ENCODE measurements around the gene MGME1. TPM values are rescaled to one million over a fixed set of nuclear protein-coding genes. Genes with fewer than 3 reads are reported as not detected.

Gene MGME1
- total and polyA plus RNA-seq, 2 of the 13 experiments (the other 11 are each of a cell fraction or from before 2014, with no cell fraction given) = 36.7 to 66.6 TPM

- TF ChIP-seq REL (CRISPR knock-in tag; conservative IDR thresholded peaks at IDR 0.05) = no peak
- TF ChIP-seq MAZ (IDR thresholded peaks at IDR 0.05; ENCODE audit: borderline replicate concordance, low read depth, low read length) = no peak
- TF ChIP-seq MAZ (CRISPR knock-in tag; IDR thresholded peaks at IDR 0.05; ENCODE audit: low read depth) = no peak
- TF ChIP-seq KDM1A (CRISPR knock-in tag; IDR thresholded peaks at IDR 0.05) = no peak
- TF ChIP-seq POLR2G (IDR thresholded peaks at IDR 0.05; ENCODE audit: low read depth, low read length) = peak; percentile 13
- no peak for TF ChIP-seq CREBL2 (CRISPR knock-in tag; IDR thresholded peaks at IDR 0.05; ENCODE audit: borderline replicate concordance)
- TF ChIP-seq NFIB (CRISPR knock-in tag; IDR thresholded peaks at IDR 0.05; ENCODE audit: borderline replicate concordance) = no peak
- TF ChIP-seq ELF1 (CRISPR knock-in tag; IDR thresholded peaks at IDR 0.05) = no peak
- TF ChIP-seq RFX1 (IDR thresholded peaks at IDR 0.05) = no peak
- TF ChIP-seq SRSF4 (IDR thresholded peaks at IDR 0.05; ENCODE audit: low read depth, low read length, poor library complexity, severe bottlenecking) = peak; percentile 96
- no peak for TF ChIP-seq KLF15 (CRISPR knock-in tag; IDR thresholded peaks at IDR 0.05; ENCODE audit: borderline replicate concordance)
- no peak for TF ChIP-seq XRCC5 (optimal IDR thresholded peaks at IDR 0.05; ENCODE audit: low read length)
- no peak for TF ChIP-seq SNAI1 (CRISPR knock-in tag; IDR thresholded peaks at IDR 0.05; ENCODE audit: borderline replicate concordance)
- no peak for TF ChIP-seq PAWR (CRISPR knock-in tag; IDR thresholded peaks at IDR 0.05; ENCODE audit: borderline replicate concordance)
- no peak for TF ChIP-seq ZFP41 (CRISPR knock-in tag; IDR thresholded peaks at IDR 0.05; ENCODE audit: borderline replicate concordance)
- no peak for TF ChIP-seq BRD4 (CRISPR knock-in tag; IDR thresholded peaks at IDR 0.05)
- TF ChIP-seq MEIS2 (CRISPR knock-in tag; IDR thresholded peaks at IDR 0.05) = 0 out of 2 replicates have a peak, but pooled peaks have one; percentile 1
- TF ChIP-seq SRSF1 (optimal IDR thresholded peaks at IDR 0.05; ENCODE audit: low read depth, low read length) = no peak
- no peak for TF ChIP-seq TFE3 (CRISPR knock-in tag; IDR thresholded peaks at IDR 0.05)
- no peak for TF ChIP-seq CHCHD3 (CRISPR knock-in tag; IDR thresholded peaks at IDR 0.05)
- TF ChIP-seq PTBP1 (IDR thresholded peaks at IDR 0.05; ENCODE audit: low read depth, low read length, poor library complexity, severe bottlenecking) = peak; percentile 2
Measured at GRCh38 chr20:17967521-17968365, 1.1 kb upstream of the MGME1 start (continued).

All from HepG2 (cell line).